Stimulated activated CD4-positive, alpha-beta T cell treated with anti-CD3 and anti-CD28 coated beads, Interleukin-12 subunit alpha, Interleukin-12 subunit beta, amount 100 ng/mL, for 24 hours (primary cell): ENCODE measurements around the gene ACAP2.
"Not testable (repeated sequence)": the region's sequence is repeated elsewhere in the genome, so short reads cannot be mapped to it uniquely, and the experiment has no call there.

Experiments
- DNase-seq, 2 experiments: peaks; one replicate each; pipeline ENCODE4 v3.0.0-alpha.2; 2020; ENCODE audit warnings: low read depth in 2 of 2

Gene ACAP2

DNA sequence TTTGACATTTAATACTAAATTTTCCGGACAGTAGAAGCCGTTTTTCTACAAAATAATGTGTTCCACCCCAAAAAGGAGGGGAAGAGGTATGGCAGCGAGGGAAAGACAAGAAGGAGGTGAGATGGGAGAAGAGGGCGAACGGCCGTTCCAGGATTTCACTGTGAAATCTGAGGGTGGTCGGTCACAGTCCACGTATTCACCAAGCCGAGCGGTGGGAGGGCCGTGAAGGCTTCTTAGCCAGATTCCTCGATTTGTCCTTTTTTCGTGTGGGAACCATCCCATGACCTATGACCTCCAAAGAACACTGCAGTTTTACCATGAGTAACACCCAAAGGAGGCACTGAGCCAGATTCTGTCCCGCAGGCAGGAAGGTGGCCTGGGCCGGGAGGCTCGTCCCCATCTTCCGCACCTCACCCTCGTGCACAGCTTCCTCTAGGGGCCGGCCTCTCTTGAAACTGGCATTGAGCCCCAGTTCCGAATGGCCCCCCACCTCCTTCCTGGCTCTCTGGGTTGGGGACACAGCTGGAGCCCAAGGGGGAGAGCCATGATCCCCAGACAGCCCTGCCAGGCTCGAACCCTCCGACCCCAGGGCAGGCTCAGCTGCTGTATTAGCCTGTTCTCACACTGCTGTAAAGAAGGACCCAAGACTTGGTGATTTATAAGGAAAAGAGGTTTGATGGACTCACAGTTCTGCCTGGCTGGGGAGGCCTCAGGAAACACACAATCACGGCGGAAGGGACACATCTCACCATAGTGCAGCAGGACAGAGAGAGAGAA, 195.5 kb downstream of the ACAP2 start:
- DNase-seq: no peak

DNA sequence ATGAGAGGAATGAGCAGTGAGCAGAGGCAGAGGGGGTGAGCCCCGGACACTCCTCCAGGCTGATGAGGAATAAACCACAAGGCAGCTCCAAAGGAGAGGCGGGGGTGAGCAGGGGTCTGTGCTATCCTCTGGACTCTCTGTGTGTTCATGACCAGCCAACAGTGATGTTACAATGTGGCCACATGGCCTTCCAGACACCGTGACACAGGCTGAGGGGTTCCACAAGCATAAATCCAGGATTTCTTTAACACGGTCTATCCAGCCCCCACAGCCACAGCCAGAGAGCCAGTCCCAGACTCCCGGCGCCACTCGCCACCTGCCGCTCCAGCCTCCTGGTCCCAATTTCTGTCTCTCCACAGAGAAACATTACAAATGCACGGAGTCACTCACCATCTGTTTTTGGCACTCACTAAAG, 196.2 kb downstream of the ACAP2 start:
- DNase-seq: no peak

DNA sequence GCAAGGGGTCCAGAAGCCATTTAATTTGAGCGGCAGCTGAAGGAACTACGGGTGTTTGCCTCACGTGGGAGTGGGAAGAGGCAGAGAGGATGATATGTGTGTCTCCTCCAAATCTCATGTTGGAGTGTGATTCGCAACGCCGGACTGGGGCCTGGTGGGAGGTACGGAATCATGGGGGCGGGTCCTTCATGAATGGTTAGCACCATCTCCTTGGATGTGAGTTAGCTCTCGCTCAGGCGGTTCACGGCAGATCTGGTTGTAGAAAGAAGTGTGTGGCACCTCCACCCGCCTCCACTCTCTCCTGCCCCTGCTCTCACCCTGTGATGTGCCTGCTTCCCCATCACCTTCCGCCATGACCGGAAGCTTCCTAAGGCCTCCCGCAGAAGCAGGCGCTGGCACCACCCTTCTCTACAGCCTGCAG, 197.3 kb downstream of the ACAP2 start:
- DNase-seq: no peak

DNA sequence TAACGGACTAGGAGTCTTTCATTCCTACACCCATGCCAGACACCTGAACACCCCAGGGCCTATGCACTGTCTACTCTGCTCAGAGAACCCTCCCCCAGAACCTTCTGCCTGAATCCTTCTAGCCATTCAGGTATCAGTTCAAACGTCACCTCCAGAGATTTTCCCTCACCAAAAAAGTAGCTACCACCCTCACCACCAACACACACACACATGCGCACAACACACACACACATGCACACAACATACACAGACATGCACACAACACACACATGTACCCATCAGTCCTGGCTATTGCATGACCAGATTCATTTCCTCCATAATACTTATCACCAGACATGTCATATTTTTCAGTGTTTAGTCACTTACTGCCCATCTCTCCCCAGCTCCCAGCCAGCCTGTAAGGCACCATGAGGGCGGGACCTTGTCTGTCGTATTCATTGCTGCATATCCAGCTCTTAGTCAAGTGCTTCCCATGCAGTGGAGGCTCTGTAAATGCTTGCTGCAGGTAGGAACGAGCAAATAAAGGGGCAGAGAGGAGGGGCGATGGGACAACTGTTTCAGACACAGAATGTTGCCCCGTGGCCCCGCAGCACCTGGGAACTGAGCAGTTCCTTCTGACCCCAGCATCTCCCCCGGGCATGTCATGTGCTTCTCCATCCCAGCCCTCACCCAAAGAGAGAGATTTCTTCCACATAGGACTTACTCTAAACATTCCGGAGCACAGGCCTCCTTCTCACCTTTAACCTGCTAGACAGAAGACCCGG, 201.0 kb downstream of the ACAP2 start:
- no peak for DNase-seq

DNA sequence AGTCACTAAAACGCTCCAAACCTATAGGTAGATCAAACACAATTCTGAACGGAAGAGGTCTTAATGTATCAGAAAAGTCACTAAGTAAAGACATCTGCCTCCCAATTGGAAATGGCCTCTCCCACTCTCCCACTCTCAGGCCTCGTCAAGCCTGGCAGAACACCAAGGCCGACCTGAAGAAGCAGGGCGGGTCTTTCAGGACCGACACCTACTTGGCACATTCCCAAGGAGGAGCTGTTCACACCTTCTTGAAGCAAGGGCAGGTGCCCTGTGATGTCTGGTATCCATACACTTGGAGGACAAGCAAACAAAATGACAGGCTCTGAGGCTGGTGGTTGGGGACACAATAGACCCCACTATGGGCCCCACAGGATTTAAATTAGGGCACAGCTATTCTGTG, 201.9 kb downstream of the ACAP2 start:
- no peak for DNase-seq

DNA sequence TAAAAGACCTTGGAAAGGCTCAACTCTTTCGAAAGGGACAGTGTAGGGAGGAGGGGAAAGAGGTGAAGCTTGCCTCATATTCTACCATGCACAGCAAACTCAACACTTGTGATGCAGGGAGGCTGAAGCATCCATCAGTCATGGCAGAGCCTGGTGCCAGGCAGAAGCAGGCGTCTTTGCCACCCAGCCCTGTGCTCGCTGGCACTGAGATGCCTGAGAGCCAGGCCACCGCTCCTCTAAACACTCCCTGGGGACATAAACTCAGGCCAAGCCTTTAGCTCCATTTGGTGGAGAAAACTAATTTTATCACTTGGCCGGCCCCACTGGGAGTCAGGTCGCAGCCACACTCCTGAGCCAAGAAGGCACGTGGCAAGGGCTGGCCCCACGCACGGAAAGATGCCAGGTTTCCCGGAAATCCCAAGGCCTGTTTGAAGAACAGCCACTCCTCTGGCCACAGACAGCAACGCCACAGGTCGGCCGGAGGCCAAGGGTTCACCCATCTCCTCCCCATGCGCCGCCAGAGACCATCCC, 202.6 kb downstream of the ACAP2 start:
- DNase-seq: no peak

DNA sequence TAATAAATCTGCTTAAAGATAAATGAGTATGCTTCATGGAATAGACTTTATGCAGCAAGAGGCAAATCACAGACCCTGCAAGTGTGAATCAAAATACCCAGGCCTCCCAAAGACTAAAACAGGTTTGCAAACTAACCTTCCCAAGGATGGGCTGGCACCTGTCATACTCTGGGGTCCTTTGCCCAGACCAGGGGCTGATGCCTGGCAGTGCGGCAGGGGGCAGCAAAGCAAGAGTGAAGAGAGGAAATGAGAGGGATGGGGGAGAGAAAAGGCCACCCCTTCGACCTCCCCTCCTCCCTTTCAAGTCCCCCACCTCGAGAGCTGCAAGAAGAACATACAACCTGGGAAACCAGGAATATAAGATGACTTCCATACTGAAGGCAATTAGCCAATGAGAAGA, 203.7 kb downstream of the ACAP2 start:
- DNase-seq: no peak

DNA sequence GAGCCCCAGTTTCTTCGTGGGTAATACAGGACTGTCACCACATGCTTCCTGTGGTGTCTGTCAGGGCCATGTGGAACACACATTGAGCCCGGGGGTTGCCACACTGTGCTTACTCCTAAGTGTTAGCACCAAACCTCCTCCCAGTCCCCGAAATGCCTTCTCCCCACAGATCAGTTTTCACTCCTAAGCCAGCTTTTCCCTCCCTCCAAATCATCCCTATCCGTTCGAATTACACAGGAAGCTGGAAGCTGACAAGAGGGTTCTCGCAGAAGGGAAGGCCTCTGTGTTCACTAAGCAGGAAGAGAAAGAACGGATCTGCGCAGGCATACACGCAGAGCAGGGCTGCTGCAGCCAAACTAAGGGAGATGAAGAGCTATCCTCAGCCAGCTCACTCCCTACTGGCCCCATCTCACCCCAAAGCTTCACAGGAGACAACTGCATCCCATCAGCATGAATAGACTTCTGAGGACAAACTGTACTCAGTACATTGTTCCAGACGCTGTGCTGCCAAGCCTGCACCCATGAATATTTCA, 204.2 kb downstream of the ACAP2 start:
- DNase-seq: no peak

DNA sequence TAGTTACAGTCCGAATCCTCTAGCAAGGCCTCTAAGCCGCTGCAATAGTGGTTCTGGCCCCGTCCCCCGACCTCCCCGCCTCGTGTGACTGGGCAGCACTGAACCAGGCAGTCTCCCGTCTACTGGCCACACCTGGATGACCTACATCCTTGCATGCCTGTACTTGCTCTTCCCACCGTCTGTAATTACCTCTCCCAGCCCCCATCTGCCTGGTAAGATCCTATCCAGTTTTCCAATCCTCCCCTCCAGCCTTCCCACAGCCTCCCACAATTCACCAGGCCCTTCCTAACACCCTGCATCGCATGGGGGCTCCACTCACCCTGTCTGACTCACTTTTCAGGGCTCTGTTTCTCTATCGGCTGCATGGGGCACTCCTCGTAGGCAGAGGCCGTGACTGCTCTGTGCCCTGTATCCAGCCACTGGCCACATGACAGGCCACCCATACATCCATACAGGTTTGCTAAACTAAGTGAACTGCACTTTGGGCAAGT, 204.7 kb downstream of the ACAP2 start:
- no peak for DNase-seq

DNA sequence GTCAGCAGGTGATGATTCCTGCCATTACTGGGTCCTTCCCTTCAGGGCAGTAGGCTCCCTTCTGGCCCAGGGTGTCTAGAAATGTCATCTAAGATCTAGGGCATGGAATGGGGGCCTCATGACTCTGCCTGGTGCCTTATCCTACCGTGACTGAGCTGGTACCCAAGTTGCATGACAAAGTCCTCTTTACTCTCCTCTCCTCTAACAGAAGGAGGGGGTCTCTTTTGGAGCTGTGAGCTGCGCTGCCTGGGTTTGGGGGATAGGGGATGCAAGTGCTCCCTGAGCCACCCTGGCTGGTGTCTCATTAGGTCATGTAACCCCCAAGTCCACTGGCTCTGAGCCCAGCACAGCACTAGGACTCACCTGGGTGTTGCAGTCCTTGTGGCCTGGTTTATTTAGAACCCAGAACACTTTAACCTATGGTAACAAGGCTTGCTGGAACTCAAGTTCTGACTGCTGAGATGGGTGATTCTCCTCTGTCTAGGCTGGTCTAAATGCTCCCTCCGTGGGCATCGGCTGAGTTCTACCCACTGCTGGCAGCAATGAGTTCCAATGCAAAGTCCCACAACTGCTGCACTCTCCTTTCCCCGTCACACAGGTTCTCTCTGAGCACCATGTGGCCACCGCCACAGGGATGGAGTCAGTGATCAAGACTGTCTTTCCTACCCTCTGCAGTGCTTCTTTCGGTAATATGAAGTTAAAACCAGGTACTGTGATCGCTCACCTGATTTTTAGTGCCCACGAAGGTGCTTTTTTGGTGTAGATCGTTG, 205.8 kb downstream of the ACAP2 start:
- no peak for DNase-seq

DNA sequence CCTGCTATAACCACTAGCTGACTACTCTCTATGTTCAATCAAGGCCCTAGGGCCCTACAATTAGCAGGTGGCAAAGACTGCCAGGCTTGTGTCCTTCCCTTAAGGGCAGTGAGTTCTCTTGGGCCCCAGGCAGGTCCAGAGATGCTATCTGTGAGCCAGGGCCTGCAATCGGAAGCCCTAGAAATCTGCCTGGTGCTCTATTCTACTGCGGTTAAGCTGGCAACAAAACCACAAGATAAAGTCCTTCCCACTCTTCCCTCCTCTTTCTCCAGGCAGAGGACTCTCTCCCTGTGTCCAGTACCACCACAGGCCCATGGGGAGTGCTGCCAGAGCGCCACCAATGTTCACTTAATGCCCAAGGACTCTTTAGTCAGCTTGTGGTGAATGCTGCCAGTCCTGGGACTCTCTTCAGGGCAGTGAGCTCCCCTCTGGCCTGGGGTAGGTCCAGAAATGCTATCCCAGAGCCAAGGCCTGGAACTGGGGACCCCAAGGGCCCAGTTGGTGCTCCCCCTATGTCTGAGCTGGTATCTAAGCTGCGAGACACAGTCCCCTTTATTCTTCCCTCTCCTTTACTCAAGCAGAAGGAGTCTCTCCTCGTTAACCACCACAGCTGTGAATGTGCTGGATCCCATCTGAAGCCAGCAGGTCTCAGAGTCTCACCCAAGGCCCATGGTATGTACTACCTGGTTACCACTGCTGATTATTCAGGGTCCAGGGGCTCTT, 206.6 kb downstream of the ACAP2 start:
- DNase-seq: no peak

DNA sequence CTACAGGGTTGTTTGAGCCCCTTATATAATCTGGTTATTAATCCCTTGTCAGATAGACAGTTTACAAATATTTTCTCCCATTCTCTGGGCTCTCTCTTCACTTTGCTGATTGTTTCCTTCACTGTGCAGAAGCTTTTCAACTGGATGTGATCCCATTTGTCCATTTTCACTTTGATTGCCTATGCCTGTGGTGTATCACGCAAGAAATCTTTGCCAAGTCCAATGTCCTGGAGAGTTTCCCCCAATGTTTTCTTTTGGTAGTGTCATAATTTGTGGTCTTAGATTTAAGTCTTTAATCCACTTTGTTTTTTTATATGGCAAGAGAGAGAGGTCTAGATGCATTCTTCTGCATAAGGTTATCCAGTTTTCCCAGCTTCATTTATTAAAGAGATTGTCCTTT, 212.6 kb downstream of the ACAP2 start:
- DNase-seq: no peak

DNA sequence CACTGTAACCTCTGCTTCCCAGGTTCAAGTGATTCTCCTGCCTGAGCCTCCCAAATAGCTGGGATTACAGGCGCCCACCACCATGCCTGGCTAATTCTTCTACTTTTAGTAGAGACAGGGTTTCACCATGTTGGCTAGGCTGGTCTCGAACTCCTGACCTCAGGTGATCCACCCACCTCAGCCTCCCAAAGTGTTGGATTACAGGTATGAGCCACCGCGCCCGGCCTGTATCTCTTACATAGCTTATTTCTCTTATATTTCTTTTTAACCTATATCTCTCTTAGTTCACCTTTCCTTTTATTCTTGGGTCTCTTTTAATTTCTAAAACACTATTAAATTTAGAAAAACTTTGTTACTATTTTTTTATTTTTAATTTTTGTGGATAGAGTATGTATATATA, 213.9 kb downstream of the ACAP2 start:
- not testable (repeated sequence) for DNase-seq

DNA sequence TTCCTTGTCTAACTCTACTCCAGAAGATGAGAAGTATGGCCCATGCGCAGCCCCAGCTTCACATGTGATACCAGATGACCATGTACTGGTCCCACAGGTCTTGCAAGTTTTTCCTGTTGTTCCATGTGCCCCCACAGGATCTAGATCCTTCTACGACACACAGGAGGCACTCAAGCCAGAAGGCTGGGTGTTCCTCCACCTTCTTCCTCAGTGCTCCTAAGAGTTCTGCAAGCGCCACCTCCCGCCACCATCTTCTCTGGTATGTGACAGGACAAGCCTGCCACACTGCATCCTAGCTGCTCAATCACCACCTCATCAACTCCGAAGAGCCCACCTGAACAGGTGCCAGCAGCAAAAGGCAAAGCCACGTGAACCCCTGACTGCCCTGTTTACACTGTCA, 214.9 kb downstream of the ACAP2 start:
- DNase-seq: no peak

DNA sequence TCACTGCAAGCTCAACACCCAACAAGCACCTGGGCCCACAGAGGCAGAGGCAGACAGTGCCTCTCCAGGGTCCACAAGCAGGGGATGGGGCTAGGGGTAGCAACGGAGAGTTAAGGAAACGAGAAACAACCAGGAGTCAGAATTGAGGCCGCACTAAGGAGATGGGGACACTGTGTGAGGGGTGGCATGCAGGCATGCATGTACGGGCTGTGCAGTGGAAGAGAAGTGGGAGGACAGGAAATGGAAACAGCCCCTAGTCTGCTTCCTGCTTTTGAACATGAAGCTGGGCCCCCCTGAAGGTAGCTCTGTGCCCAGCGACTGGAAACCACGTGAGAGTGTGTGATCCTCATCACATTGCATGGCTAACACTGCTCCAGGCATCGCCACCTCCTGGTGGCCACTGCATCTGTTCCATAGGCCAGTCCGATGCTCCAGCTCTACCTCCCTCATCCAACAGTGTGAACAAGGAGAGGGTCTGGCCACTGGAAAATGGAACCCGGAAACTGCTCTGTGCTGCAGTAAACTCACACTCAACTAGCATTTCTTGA, 215.8 kb downstream of the ACAP2 start:
- no peak for DNase-seq

DNA sequence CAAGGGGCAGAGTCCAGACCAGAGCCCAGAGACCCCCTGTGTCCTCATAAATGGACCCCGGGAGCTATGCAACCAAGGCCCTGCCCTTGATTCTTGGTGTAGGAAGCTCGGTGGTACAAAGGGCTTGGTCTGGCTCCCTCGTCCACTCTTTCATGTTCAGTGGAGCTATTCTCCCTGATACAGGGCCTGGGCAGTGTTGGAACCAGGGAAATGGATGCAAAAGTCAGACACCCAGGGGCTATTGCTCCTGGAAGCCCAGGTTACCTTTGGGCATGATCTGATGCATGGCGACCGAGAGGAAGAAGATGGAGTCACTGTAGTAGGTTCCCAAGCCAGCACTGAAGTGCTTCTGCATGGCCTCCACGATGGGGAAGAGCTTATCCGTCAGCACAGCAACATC, 216.4 kb downstream of the ACAP2 start:
- no peak for DNase-seq

DNA sequence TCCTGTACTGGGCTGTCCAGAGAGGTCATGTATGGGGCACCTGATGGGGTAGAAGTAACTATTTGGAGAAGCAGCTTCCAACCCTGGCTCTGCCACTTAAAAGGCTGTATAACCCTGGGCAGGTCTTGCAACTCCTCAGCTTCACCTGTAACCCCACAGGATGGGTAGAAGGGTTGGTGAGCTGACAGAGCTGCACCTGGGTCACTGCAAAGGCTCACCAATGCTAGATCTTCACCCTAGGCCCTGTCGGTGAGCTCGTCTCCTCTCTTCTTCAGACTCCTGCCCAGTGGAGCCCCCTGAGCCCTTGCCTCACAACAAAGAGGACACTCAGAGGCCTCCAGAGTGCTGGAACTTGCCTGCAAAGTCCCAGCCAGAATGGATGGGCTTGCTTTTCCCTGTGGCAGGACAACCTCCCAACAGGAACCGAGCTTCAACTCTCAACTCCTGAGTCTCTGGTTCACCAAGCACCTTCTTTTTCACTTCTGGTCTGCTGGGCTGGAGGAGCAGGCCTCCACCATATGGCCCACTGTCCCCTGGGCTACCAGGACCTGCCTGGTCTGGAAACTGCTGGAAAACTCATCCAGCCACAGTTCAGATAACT, 217.7 kb downstream of the ACAP2 start:
- no peak for DNase-seq
